SIG-M5 treated with dmso at 0.1 percent for 504 hours (cell line): ENCODE measurements around the gene OR13H1.
"Not testable (repeated sequence)": the region's sequence is repeated elsewhere in the genome, so short reads cannot be mapped to it uniquely, and the experiment has no call there.

Experiments used
- DNase-seq: peaks from one replicate; lab custom pipeline; 2025; ENCODE audit not compliant: unreplicated experiment; lab: John Stamatoyannopoulos, UW

OR13H1 gene

GRCh38 chrX:131543774-131544173 is at the start of gene OR13H1:
Gene OR13H1, plus strand, starts transcription at chrX:131544074. Its CDS starts 0 bp downstream, at chrX:131544074.
- DNase-seq, result no peak

- peak; percentile 0 for DNase-seq
Measured at GRCh38 chrX:131501556-131501955, 42.3 kb upstream of the OR13H1 start.

GRCh38 chrX:131513159-131513914 is 30.5 kb upstream of the OR13H1 start:
- no peak for DNase-seq

DNA sequence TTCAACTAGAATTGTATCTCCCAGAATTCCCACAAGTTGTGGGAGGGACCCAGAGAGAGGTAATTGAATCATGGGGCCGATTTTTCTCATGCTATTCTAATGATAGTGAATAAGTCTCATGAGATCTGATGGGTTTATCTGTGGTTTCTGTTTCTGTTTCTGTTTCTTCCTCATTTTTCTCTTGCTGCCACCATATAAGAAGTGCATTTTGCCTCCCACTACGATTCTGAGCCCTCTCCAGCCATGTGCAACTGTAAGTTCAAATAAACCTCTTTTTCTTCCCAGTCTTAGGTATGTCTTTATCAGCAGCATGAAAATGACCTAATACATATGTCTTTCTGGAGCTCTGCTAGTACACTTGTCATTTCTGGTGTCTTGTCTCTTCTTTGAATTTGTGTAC is 22.1 kb upstream of the OR13H1 start:
- no peak for DNase-seq

DNA sequence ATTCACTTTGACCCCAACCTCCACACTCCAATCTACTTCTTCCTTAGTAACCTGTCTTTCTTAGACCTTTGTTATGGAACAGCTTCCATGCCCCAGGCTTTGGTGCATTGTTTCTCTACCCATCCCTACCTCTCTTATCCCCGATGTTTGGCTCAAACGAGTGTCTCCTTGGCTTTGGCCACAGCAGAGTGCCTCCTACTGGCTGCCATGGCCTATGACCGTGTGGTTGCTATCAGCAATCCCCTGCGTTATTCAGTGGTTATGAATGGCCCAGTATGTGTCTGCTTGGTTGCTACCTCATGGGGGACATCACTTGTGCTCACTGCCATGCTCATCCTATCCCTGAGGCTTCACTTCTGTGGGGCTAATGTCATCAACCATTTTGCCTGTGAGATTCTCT is 344 bp downstream of the OR13H1 start:
- DNase-seq, result no peak

DNA sequence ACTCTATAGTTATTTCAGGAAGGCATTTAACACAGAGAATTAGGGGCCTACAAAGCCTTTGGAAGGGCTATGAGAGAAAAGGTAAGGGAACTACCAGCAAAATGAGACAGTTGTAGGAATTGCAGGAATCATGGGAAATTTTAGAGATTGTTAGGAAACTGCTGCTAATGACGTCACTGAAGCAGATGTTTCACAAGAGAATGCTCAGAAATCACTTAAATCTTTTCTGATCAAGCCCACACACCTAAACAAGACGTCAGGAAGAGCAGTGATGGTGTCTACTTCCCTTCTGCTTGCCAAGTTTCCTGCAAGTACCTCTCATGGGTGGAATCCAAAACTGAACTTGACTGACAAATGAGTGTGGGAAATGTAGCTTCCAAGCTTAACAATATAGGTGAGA is 5.1 kb downstream of the OR13H1 start:
- DNase-seq, result no peak

DNA sequence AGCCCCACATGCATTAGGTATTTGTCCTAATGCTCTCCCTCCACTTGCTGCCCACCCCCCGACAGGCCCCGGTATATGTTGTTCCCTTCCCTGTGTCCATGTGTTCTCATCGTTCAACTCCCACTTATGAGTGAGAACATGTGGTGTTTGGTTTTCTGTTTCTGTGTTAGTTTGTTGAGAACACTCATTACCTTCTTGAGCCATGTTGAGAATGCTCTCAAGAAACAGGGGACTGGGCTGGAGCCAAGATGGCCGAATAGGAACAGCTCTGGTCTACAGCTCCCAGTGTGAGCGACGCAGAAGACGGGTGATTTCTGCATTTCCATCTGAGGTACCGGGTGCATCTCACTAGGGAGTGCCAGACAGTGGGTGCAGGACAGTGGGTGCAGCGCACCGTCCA is 8.6 kb downstream of the OR13H1 start:
- not testable (repeated sequence) for DNase-seq

DNA sequence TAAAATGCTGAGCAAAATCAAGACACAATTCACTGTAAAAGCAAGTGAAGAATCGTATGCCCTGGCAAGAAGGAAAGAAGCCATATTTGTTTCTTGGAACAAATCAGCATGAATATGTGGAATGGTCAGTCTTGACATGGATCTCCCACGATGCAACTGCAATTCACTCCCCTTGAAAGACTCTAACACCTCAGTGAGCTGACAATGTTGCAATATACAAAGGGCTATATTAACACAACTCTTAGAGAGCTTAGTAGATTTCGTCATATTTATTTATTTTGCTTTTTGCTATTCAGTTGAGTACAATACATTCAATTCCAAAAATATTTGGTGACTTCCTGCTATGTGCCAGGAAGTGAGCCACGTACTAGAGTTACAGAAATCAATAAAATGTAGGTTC is 14.7 kb downstream of the OR13H1 start:
- no peak for DNase-seq

DNA sequence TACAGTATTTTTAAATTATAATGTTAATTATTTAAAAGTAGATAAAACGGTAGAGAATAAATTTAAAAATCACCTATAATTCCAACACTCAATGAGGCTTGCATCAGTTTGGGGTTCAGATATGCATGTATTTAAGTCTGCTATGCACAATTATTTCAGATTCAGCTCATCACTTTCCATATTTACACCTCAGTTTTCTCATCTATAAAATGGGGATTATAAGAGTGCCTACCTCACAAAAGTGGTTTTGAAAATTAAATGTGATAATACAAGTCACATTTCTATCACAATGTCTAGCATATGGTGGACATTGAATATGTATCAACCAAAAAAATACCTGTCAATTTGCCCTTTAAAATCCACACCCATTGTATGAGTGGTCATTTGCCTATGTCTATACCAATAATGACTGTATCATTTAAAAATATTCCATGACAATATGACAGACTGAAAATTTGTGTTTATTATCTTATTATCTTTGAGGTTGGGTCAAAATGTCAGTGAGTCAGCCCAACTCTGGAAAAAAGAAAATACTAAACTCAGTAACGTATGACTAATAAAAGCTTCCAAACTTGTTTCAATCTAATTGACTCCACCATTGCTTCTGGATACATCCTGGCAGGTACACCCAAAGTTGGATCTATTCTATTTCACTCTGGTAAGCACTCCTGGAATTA is 20.8 kb downstream of the OR13H1 start:
- no peak for DNase-seq

GRCh38 chrX:131565909-131566308 is 22.0 kb downstream of the OR13H1 start:
- no peak for DNase-seq

- DNase-seq, result no peak
Measured at GRCh38 chrX:131571348-131571747, 27.5 kb downstream of the OR13H1 start.

GRCh38 chrX:131572372-131573014 is 28.6 kb downstream of the OR13H1 start:
- DNase-seq, result no peak

DNA sequence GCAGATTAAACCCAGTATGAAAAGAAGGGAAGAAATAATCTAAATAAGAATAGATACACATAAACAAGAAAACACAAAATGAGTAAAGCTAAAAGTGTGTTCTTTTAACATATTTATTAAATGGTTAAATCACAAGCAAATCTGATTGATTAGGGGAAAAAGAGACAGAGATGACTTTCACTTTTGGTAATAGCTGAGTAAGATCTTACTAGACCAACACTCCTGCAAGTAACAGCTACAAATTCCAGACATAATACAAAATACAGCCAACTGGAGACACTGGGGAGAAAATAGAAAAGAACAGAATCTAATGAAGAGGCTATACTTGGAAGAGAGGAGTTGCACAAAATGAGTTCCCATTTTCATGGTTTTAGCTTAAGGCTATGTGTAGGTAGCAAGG is 33.5 kb downstream of the OR13H1 start:
- no peak for DNase-seq

- DNase-seq, result no peak
Measured at GRCh38 chrX:131577999-131578734, 34.3 kb downstream of the OR13H1 start.

DNA sequence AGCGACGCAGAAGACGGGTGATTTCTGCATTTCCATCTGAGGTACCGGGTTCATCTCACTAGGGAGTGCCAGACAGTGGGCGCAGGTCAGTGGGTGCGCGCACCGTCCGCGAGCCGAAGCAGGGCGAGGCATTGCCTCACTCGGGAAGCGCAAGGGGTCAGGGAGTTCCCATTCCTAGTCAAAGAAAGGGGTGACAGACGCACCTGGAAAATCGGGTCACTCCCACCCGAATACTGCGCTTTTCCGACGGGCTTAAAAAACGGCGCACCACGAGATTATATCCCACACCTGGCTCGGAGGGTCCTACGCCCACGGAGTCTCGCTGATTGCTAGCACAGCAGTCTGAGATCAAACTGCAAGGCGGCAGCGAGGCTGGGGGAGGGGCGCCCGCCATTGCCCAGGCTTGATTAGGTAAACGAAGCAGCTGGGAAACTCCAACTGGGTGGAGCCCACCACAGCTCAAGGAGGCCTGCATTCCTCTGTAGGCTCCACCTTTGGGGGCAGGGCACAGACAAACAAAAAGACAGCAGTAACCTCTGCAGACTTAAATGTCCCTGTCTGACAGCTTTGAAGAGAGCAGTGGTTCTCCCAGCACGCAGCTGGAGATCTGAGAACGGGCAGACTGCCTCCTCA is 35.0 kb downstream of the OR13H1 start:
- DNase-seq, result not testable (repeated sequence)

DNA sequence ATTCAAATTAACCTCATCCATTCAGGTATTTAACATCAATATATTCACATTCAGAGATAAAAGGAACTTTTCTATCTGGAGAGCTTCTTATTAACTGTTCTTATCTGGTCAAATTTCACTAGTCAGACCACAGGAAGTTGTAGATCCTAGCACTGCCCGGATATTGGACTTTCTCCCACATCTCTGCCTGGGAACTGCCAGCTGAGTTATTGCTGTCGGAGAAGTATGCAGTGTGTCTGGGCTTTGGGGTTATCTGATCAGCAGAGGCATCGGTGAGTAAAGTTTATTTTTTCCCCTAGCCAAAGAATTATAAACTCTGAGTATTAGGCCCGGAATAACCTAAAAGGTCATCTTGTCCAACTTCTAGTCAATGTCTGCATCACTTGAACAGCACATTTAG is 45.1 kb downstream of the OR13H1 start:
- DNase-seq, result no peak
